Mucosa of stomach (tissue), 1 donor: Measurements from ENCODE around the gene FFAR1.

ENCODE experiments used
- H3K27me3 ChIP-seq: one replicate; pipeline ENCODE4 v1.7.0; 2013; ENCODE audit warnings: mild to moderate bottlenecking, low read length; ENCODE audit not compliant: control insufficient read depth, insufficient read depth
- H3K36me3 ChIP-seq: one replicate; pipeline ENCODE4 v1.7.0; 2013; ENCODE audit warnings: low read length; ENCODE audit not compliant: control insufficient read depth, insufficient read depth
- H3K4me1 ChIP-seq: one replicate; pipeline ENCODE4 v1.7.0; 2013; ENCODE audit warnings: mild to moderate bottlenecking, low read length; ENCODE audit not compliant: control insufficient read depth, insufficient read depth
- H3K4me3 ChIP-seq: one replicate; pipeline ENCODE4 v1.7.0; 2013; ENCODE audit warnings: low read length
- H3K9ac ChIP-seq: one replicate; pipeline ENCODE4 v1.7.0; 2013; ENCODE audit warnings: mild to moderate bottlenecking, low read length, moderate library complexity
- H3K9me3 ChIP-seq: one replicate; pipeline ENCODE4 v1.7.0; 2013; ENCODE audit warnings: mild to moderate bottlenecking, low read length, moderate library complexity; ENCODE audit not compliant: control insufficient read depth
- donor health status: Pancreatic carcinoma.

The FFAR1 gene

DNA sequence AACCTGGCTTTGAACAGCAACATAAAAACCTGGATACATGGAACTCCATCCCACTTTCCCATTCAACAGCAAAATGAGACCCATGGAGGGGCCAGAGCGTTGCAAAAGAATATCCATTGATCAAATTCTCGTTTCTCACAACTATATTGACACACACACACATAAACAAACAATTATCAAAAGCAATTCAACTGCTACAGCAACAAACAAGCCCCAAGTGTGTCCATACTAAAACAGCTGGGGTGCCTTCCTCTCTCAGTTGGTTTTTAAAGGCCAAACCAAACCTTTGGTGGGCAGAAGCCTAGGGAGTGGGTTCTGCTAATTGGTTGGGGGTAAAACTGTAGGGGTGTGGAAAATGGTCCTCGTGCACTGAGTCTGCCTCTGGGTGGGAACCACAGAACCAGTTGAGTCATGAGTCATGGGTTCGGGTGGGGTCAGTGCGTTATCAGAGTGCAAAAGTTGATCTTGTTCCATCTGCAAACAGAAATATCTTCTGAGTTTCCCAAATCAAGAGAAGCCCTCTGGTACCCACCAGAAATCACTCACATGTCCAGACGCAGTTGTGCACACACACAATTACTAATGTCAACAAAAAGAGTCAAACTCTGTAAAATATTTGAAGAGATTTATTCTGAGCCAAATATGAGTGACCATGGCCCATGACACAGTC, 41.6 kb downstream of the FFAR1 start:
- no peak overlapping the region for H3K9ac ChIP-seq
- peaks cover 25% of the 10 kb centered on the region for H3K4me1 ChIP-seq
- no peaks in the 10 kb centered on the region for H3K27me3 ChIP-seq
- H3K9me3 ChIP-seq = no peaks in the 10 kb centered on the region
- H3K36me3 ChIP-seq = no peaks in the 10 kb centered on the region
- H3K4me3 ChIP-seq = no peak overlapping the region

DNA sequence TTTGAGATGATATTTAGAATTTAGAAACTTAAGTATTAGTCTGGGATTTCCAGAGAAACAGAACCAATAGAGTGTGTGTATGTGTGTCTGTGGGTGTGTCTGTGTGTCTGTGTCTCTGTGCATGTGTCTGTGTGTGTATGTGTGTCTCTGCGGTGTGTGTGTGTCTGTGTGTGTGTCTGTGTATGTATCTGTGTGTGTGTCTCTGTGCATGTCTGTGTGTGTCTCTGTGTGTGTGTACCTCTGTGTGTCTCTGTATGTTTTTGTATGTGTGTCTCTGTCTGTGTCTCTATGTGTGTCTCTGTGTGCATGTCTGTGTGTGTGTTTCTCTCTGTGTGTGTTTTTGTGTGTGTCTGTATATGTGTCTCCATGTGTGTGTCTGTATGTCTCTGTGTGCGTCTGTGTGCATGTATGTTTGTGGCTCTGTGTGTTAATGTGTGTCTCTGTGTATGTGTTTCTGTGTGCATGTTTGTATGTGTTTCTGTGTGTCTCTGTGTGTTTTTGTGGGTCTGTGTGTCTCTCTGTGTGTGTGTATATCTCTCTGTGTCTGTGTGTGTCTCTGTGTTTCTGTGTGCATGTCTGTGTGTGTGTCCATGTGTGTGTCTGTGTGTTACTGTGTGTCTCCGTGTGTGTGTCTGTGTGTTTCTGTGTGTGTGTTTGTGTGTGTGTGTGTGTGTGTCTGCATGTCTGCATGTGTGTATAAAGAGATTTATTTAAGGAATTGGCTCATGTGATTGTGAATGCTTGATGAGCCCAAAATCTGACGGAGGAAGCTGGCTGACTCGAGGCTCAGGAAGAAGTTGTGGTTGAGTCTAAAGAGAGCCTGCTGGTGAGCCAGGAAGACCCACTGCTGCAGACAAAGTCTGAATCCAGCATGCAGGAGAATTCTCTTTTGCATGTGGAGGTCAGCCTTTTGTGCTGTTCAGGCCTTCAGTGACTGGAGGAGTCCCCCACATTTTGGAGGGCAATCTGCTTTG, 45.3 kb downstream of the FFAR1 start:
- Histone ChIP-seq H3K4me1 (peaks cover 30% of the 10 kb centered on the region), H3K9ac (no peak overlapping the region), H3K9me3 (no peaks in the 10 kb centered on the region), H3K27me3 (no peaks in the 10 kb centered on the region), H3K4me3 (no peak overlapping the region), H3K36me3 (no peaks in the 10 kb centered on the region)

DNA sequence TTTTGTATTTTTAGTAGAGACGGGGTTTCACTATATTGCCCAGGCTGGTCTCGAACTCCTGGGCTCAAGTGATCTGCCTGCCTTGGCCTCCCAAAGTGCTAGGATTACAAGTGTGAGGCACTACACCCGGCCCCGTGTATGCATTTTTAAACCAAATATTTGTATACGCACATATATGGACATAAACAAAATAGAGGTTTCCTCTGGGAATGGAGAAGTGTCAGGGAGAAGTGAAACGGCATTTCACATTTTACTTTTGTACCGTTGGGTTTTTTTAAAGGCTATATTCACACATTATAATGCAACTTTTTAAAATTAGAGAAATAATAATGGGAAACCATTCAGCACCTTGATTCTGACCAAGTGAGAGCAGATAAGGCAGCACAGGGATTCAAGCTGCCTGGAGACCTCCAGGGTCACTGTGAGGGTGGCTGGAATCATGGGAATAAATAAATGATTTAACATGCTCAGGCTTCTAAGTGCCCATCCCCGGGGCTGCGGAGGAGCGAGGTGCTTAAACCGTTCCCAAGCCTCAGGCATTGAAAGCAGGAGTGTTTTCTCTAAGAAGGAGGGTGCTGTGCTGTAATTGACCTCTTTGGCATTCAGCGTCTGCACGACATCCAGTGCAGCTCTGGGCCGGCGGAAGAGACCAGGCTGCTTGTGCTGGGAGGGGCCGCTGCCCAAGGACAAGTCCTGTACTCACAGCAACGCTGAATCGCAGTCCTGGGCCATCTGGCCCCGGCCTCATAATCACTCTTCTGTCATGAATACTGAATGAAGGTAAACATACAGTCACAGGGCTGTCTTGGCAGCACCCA, 47.9 kb downstream of the FFAR1 start:
- H3K4me3 ChIP-seq = no peak overlapping the region
- no peaks in the 10 kb centered on the region for H3K27me3 ChIP-seq
- H3K9ac ChIP-seq = no peak overlapping the region
- H3K4me1 ChIP-seq = peaks cover 8% of the 10 kb centered on the region
- no peaks in the 10 kb centered on the region for H3K36me3 ChIP-seq
- no peaks in the 10 kb centered on the region for H3K9me3 ChIP-seq

DNA sequence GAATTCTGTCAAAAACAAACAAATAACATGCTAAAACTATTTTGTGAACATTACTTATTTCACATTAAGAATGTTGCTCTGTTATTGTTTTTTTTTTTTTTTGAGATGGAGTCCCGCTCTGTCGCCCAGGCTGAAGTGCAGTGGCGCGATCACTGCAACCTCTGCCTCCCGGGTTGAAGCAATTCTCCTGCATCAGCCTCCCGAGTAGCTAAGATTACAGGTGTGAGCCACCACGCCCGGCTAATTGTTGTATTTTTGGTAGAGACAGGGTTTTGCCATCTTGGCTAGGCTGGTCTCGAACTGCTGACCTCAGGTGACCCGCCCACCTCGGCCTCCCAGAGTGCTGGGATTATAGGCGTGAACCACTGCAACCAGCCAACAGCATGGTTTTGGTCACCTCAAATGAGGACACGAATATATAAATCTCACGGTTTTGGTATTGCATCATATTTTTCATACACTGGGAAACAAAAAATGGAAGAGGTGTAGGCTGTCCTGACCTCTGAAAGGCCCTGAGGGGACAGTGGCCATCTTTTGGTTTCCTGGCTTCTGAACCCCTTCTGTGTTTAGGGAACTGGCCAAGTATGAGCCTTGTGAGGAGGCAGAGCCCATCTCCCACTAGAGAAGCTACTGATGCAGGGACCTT, 48.7 kb downstream of the FFAR1 start:
- Histone ChIP-seq H3K4me3 (no peak overlapping the region), H3K27me3 (no peaks in the 10 kb centered on the region), H3K9me3 (no peaks in the 10 kb centered on the region), H3K36me3 (no peaks in the 10 kb centered on the region), H3K4me1 (peaks cover 8% of the 10 kb centered on the region), H3K9ac (no peak overlapping the region)

DNA sequence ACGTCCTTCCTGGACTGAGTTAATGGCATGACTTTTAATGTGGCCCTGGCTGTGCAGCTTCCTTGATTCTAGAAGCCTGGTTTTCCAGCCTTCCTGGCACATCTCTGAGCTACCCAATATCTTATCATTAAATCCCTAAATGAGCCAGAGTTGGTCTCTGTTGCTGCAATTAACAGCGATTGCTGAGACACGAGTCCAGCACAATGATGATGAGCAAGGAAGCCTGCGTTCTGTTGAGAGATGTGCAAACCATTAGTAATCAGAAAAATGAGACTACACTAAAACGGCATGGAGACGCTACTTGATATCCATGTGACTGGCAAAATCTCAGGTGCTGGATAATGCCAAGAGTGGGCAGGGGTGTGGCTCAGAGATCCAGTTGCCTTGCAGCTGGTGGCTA, 49.4 kb downstream of the FFAR1 start:
- no peak overlapping the region for H3K9ac ChIP-seq
- no peaks in the 10 kb centered on the region for H3K27me3 ChIP-seq
- no peak overlapping the region for H3K4me3 ChIP-seq
- H3K4me1 ChIP-seq = peaks cover 8% of the 10 kb centered on the region
- no peaks in the 10 kb centered on the region for H3K36me3 ChIP-seq
- H3K9me3 ChIP-seq = no peaks in the 10 kb centered on the region
